DOHH2 (cell line): ENCODE measurements around the gene KRT24.

Source experiments
- EZH2phosphoT487 ChIP-seq: fragments of 200-600 bp; sonication (generic); IDR thresholded peaks from 2 replicates; pipeline ENCODE4 v1.6.1; 2017; ENCODE audit warnings: borderline replicate concordance, mild to moderate bottlenecking, antibody characterized with exemption, low read length, moderate library complexity, mixed read lengths
- TF ChIP-seq, protein P1 (sequence below): fragments of 200-600 bp; sonication (generic); IDR thresholded peaks from one replicate; pipeline ENCODE4 v1.5.1; 2014; ENCODE audit warnings: antibody characterized with exemption, mild to moderate bottlenecking, low read depth, low read length; ENCODE audit not compliant: poor library complexity, severe bottlenecking

DNA sequence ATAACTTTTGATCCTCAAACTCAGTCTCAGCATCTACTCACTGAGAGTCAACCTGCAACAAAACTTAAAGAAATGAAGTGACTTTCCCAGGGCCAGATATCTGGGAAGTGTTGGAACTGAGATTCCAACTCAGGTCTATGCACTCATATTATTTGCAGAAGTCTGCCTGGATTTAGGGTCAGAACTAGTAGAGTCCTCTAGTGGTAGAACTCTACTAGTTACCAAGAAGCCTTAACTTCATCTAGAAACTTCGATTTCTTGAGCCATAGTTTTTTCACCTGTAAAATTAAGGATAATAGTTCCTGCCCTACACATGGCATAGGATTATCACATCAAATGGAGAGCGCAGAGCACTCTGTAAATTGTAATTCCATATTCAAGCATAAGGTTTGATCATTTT is 23.4 kb upstream of the KRT24 start:
- TF ChIP-seq, protein P1, sequence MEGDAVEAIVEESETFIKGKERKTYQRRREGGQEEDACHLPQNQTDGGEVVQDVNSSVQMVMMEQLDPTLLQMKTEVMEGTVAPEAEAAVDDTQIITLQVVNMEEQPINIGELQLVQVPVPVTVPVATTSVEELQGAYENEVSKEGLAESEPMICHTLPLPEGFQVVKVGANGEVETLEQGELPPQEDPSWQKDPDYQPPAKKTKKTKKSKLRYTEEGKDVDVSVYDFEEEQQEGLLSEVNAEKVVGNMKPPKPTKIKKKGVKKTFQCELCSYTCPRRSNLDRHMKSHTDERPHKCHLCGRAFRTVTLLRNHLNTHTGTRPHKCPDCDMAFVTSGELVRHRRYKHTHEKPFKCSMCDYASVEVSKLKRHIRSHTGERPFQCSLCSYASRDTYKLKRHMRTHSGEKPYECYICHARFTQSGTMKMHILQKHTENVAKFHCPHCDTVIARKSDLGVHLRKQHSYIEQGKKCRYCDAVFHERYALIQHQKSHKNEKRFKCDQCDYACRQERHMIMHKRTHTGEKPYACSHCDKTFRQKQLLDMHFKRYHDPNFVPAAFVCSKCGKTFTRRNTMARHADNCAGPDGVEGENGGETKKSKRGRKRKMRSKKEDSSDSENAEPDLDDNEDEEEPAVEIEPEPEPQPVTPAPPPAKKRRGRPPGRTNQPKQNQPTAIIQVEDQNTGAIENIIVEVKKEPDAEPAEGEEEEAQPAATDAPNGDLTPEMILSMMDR = peak; percentile 28
- no peak for TF ChIP-seq EZH2phosphoT487
